ENCODE measurements around the gene HPSE2.

GRCh38 chr10:98642281-98642680 is 593.4 kb downstream of the HPSE2 start:
- TF ChIP-seq POLR2A (IDR thresholded peaks at IDR 0.05) = no peak
- TF ChIP-seq CTCF (IDR thresholded peaks at IDR 0.05) = no peak
